Skeletal muscle satellite cell (primary cell): Measurements from ENCODE around the gene ACSF3.
A peak's percentile ranks its signal among the peaks of the same experiment; 100 is the strongest.

ENCODE experiments used
- H3K27me3 ChIP-seq: 2 replicates; pipeline ENCODE4 v1.7.0; 2013; ENCODE audit warnings: low read length; ENCODE audit not compliant: control insufficient read depth, insufficient read depth
- H3K36me3 ChIP-seq: 2 replicates; pipeline ENCODE4 v1.7.0; 2013; ENCODE audit warnings: mild to moderate bottlenecking, control low read depth, low read length; ENCODE audit not compliant: insufficient read depth
- H3K4me1 ChIP-seq: 2 replicates; pipeline ENCODE4 v1.7.0; 2013; ENCODE audit warnings: low read length; ENCODE audit not compliant: control insufficient read depth, insufficient read depth
- H3K4me2 ChIP-seq: 2 replicates; pipeline ENCODE4 v1.7.0; 2013; ENCODE audit warnings: mild to moderate bottlenecking, low read length
- H3K4me3 ChIP-seq: 2 replicates; pipeline ENCODE4 v1.7.0; 2013; ENCODE audit warnings: low read length
- H3K9ac ChIP-seq: 2 replicates; pipeline ENCODE4 v1.7.0; 2013; ENCODE audit warnings: mild to moderate bottlenecking, low read depth, low read length, moderate library complexity
- H3K9me3 ChIP-seq: replicated peaks from 2 replicates; pipeline ENCODE4 v1.7.0; 2013; ENCODE audit warnings: mild to moderate bottlenecking, control low read depth, low read length

The ACSF3 gene

GRCh38 chr16:89197633-89198416 is 104.2 kb downstream of the ACSF3 start:
- Histone ChIP-seq H3K9me3 (no peaks in the 10 kb centered on the region), H3K9ac (no peak overlapping the region), H3K27me3 (peaks cover 46% of the 10 kb centered on the region), H3K4me2 (no peak overlapping the region), H3K4me1 (peaks cover 3% of the 10 kb centered on the region), H3K36me3 (peaks cover 7% of the 10 kb centered on the region), H3K4me3 (no peak overlapping the region)

GRCh38 chr16:89198417-89199240 is 105.0 kb downstream of the ACSF3 start:
- Histone ChIP-seq H3K9me3 (no peaks in the 10 kb centered on the region), H3K9ac (no peak overlapping the region), H3K4me3 (no peak overlapping the region), H3K4me1 (peaks cover 3% of the 10 kb centered on the region), H3K4me2 (no peak overlapping the region), H3K27me3 (peaks cover 53% of the 10 kb centered on the region), H3K36me3 (peaks cover 6% of the 10 kb centered on the region)

GRCh38 chr16:89199241-89200123 is 105.8 kb downstream of the ACSF3 start:
- no peak overlapping the region for H3K4me2 ChIP-seq
- no peak overlapping the region for H3K9ac ChIP-seq
- peaks cover under 1% of the 10 kb centered on the region for H3K36me3 ChIP-seq
- no peak overlapping the region for H3K4me3 ChIP-seq
- H3K4me1 ChIP-seq, result peaks cover 3% of the 10 kb centered on the region
- H3K27me3 ChIP-seq, result peaks cover 60% of the 10 kb centered on the region
- no peaks in the 10 kb centered on the region for H3K9me3 ChIP-seq

GRCh38 chr16:89200124-89200849 is 106.6 kb downstream of the ACSF3 start, which contains the start of gene SLC22A31:
Gene SLC22A31, minus strand, starts transcription at chr16:89200537. Its CDS starts 36 bp downstream, at chr16:89200501.
- peak within 1 kb of the TSS; percentile 77 for H3K4me2 ChIP-seq
- peaks cover 60% of the 10 kb centered on the region for H3K27me3 ChIP-seq
- no peaks in the 10 kb centered on the region for H3K36me3 ChIP-seq
- H3K4me3 ChIP-seq, result peak within 1 kb of the TSS; percentile 45
- H3K9me3 ChIP-seq, result no peaks in the 10 kb centered on the region
- H3K4me1 ChIP-seq, result peaks cover 3% of the 10 kb centered on the region
- H3K9ac ChIP-seq, result no peak within 1 kb of the TSS

- Histone ChIP-seq H3K4me2 (peak overlapping the region; percentile 77), H3K27me3 (peaks cover 60% of the 10 kb centered on the region), H3K9me3 (no peaks in the 10 kb centered on the region), H3K36me3 (no peaks in the 10 kb centered on the region), H3K4me1 (peaks cover 3% of the 10 kb centered on the region), H3K9ac (no peak overlapping the region), H3K4me3 (peak overlapping the region; percentile 45)
Observed at GRCh38 chr16:89200850-89201411, 107.3 kb downstream of the ACSF3 start.

- H3K4me3 ChIP-seq, result peak overlapping the region; percentile 45
- H3K4me2 ChIP-seq, result peak overlapping the region; percentile 77
- no peak overlapping the region for H3K9ac ChIP-seq
- no peaks in the 10 kb centered on the region for H3K36me3 ChIP-seq
- peaks cover 3% of the 10 kb centered on the region for H3K4me1 ChIP-seq
- H3K27me3 ChIP-seq, result peaks cover 60% of the 10 kb centered on the region
- no peaks in the 10 kb centered on the region for H3K9me3 ChIP-seq
Observed at GRCh38 chr16:89201439-89202377, 108.1 kb downstream of the ACSF3 start.

GRCh38 chr16:89202422-89203215 is 109.0 kb downstream of the ACSF3 start:
- Histone ChIP-seq H3K4me1 (peaks cover 3% of the 10 kb centered on the region), H3K4me2 (peak overlapping the region; percentile 58), H3K9me3 (no peaks in the 10 kb centered on the region), H3K27me3 (peaks cover 58% of the 10 kb centered on the region), H3K36me3 (no peaks in the 10 kb centered on the region), H3K9ac (no peak overlapping the region), H3K4me3 (no peak overlapping the region)
